Measurements from ENCODE around the gene MAP3K7CL.

DNA sequence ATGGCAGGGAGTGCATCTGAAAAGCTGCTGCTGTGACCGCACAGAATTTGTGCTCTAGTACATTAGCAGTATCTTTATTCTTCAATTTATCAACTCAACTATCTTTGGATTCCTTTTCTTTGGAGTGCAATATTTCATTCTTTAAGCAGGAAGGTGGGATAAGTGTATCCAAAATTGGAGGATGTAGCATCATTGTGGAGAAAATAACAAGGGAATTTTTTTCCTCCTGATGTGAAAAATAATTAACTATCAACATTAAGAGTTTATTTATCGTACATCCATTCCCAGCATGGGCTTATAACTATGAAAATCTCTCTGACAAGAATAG lies 25.5 kb downstream of the MAP3K7CL start:
- TF ChIP-seq, protein P1, sequence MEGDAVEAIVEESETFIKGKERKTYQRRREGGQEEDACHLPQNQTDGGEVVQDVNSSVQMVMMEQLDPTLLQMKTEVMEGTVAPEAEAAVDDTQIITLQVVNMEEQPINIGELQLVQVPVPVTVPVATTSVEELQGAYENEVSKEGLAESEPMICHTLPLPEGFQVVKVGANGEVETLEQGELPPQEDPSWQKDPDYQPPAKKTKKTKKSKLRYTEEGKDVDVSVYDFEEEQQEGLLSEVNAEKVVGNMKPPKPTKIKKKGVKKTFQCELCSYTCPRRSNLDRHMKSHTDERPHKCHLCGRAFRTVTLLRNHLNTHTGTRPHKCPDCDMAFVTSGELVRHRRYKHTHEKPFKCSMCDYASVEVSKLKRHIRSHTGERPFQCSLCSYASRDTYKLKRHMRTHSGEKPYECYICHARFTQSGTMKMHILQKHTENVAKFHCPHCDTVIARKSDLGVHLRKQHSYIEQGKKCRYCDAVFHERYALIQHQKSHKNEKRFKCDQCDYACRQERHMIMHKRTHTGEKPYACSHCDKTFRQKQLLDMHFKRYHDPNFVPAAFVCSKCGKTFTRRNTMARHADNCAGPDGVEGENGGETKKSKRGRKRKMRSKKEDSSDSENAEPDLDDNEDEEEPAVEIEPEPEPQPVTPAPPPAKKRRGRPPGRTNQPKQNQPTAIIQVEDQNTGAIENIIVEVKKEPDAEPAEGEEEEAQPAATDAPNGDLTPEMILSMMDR (IDR thresholded peaks at IDR 0.05), result no peak
- TF ChIP-seq SIN3A (IDR thresholded peaks at IDR 0.05; ENCODE audit: borderline replicate concordance, insufficient read depth, low read depth, low read length), result no peak
- TF ChIP-seq, protein P2, sequence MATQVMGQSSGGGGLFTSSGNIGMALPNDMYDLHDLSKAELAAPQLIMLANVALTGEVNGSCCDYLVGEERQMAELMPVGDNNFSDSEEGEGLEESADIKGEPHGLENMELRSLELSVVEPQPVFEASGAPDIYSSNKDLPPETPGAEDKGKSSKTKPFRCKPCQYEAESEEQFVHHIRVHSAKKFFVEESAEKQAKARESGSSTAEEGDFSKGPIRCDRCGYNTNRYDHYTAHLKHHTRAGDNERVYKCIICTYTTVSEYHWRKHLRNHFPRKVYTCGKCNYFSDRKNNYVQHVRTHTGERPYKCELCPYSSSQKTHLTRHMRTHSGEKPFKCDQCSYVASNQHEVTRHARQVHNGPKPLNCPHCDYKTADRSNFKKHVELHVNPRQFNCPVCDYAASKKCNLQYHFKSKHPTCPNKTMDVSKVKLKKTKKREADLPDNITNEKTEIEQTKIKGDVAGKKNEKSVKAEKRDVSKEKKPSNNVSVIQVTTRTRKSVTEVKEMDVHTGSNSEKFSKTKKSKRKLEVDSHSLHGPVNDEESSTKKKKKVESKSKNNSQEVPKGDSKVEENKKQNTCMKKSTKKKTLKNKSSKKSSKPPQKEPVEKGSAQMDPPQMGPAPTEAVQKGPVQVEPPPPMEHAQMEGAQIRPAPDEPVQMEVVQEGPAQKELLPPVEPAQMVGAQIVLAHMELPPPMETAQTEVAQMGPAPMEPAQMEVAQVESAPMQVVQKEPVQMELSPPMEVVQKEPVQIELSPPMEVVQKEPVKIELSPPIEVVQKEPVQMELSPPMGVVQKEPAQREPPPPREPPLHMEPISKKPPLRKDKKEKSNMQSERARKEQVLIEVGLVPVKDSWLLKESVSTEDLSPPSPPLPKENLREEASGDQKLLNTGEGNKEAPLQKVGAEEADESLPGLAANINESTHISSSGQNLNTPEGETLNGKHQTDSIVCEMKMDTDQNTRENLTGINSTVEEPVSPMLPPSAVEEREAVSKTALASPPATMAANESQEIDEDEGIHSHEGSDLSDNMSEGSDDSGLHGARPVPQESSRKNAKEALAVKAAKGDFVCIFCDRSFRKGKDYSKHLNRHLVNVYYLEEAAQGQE (IDR thresholded peaks at IDR 0.05; ENCODE audit: insufficient read depth in 1 of 2, low read depth in 2 of 2, low read length in 1 of 2), result no peak

All from Panc1 (cell line).